GM12891 (cell line): ENCODE results near the gene AHCYL1.

Source experiments
- DNase-seq: peaks from one replicate; pipeline ENCODE4 v3.0.0; 2011; ENCODE audit warnings: low spot score; ENCODE audit not compliant: insufficient read length
- FAIRE-seq: peaks from 2 replicates; lab custom pipeline; 2011; peaks lifted over from hg19 to GRCh38; lab: Jason Lieb, UNC
- PAX5 ChIP-seq: IDR thresholded peaks from 2 replicates; pipeline ENCODE4 v1.6.1; 2011; ENCODE audit warnings: low read length, moderate library complexity, mild to moderate bottlenecking; ENCODE audit not compliant: insufficient read depth, severe bottlenecking
- POLR2A ChIP-seq: IDR thresholded peaks from 2 replicates; pipeline ENCODE4 v1.6.1; 2011; ENCODE audit warnings: low read depth, low read length, control low read depth
- POLR2AphosphoS5 ChIP-seq: IDR thresholded peaks from 2 replicates; pipeline ENCODE4 v1.6.1; 2011; ENCODE audit warnings: low read depth, low read length, control low read depth
- POU2F2 ChIP-seq: IDR thresholded peaks from 2 replicates; pipeline ENCODE4 v1.6.1; 2011; ENCODE audit warnings: low read depth, mild to moderate bottlenecking, control low read depth, low read length, moderate library complexity
- SPI1 ChIP-seq: IDR thresholded peaks from 2 replicates; pipeline ENCODE4 v1.6.1; 2011; ENCODE audit warnings: low read depth, low read length, control low read depth
- TAF1 ChIP-seq: IDR thresholded peaks from 2 replicates; pipeline ENCODE4 v1.6.1; 2011; ENCODE audit warnings: low read depth, low read length, control low read depth

Gene AHCYL1

GRCh38 chr1:110034040-110034450, 49.5 kb downstream of the AHCYL1 start:
- FAIRE-seq (no peak), DNase-seq (no peak)
- TF ChIP-seq TAF1, result no peak
- 0 out of 2 replicates have a peak, but pooled peaks have one; percentile 7 for TF ChIP-seq POLR2A

- TF ChIP-seq PAX5, result no peak
- TF ChIP-seq POU2F2, result peak; percentile 92
- peak; percentile 81 for TF ChIP-seq TAF1
- TF ChIP-seq POLR2A, result peak; percentile 30; the same call in 1 of the 2 replicates
- TF ChIP-seq SPI1, result no peak
- TF ChIP-seq POLR2AphosphoS5, result peak; percentile 70
- FAIRE-seq, result peak; percentile 82
- peak; percentile 74 for DNase-seq
Measured at GRCh38 chr1:110034451-110035235, 50.1 kb downstream of the AHCYL1 start, which contains the start of gene STRIP1. Gene STRIP1 (plus strand): TSS chr1:110034624. CDS start chr1:110034638, 14 bp downstream.

DNA sequence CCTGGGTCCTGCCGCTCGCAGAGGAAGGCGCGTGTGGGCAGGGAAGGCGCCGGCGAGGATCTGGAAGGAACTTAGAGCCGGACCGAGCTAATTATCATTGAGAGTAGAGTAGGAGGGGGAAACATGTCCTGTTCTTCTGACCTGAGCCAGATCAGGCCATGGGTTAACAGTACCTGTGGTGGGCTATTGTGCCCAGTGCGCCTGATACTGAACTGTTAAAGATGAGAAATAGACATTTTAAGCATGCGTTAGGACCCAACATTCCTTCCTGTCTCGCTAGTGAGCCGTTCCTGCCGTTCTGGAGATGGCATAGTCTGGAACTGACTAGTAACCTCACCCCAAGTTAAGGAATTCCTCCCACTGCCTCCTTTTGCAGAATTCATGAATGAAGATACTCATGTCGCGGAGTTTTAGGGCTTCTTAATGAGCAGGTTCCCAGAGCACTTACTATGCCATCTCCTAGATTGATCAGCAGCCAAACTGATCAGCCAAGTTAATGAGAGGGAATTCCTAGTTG, 50.7 kb downstream of the AHCYL1 start:
- no peak for TF ChIP-seq POLR2A
- no peak for TF ChIP-seq POLR2AphosphoS5
- no peak for TF ChIP-seq POU2F2
- TF ChIP-seq PAX5, result no peak
- no peak for TF ChIP-seq SPI1
- no peak for TF ChIP-seq TAF1
- DNase-seq (no peak), FAIRE-seq (peak; percentile 9)

- FAIRE-seq, result no peak
- no peak for DNase-seq
- TF ChIP-seq POLR2AphosphoS5 (no peak), POU2F2 (no peak), TAF1 (no peak), PAX5 (no peak), SPI1 (no peak), POLR2A (no peak)
Measured at GRCh38 chr1:110038271-110038670, 53.7 kb downstream of the AHCYL1 start.

- no peak for FAIRE-seq
- no peak for DNase-seq
Measured at GRCh38 chr1:110039641-110040040, 55.1 kb downstream of the AHCYL1 start.

GRCh38 chr1:110040548-110040947, 56.0 kb downstream of the AHCYL1 start:
- DNase-seq, result no peak
- FAIRE-seq, result no peak
- TF ChIP-seq POLR2AphosphoS5, result no peak
- no peak for TF ChIP-seq TAF1
- no peak for TF ChIP-seq SPI1
- TF ChIP-seq POLR2A, result no peak

More at GRCh38 chr1:110039641-110040040, 55.1 kb downstream of the AHCYL1 start:
- no peak for TF ChIP-seq PAX5

DNA sequence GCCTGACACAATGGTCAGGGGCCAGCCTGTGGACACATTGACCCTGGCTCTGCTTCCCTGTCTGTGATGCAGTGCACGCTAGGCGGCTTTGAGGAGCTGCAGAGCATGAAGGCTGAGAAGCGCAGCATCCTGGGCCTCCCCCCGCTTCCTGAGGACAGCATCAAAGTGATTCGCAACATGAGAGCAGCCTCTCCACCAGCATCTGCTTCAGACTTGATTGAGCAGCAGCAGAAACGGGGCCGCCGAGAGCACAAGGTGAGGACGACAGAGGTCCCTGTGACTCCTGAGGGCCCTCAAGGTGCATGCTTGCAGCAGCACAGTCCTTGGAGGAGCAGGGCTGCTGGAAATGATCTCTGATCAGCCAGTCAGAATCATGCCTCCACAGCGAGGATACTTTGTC, 58.5 kb downstream of the AHCYL1 start:
- TF ChIP-seq POLR2AphosphoS5 (no peak), POLR2A (no peak), SPI1 (no peak), TAF1 (no peak), PAX5 (no peak), POU2F2 (no peak)
- DNase-seq, result no peak

DNA sequence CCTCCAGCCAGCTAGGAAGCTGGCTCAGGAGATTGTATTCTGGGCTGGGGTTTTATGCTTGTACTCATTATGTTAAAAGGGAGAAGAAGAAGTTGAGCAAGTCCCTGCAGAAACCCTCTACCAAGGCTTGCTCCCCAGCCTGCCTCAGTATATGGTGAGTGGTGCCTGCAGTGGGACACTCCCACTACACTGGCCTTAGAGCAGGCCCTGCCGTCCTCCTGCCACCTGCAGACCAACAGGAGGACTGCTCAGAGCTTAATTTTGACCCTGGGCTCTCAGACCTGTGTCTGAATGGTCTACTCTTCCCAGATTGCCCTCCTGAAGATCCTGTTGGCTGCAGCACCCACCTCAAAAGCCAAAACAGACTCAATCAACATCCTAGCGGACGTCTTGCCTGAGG, 62.9 kb downstream of the AHCYL1 start:
- TF ChIP-seq PAX5, result no peak
- TF ChIP-seq TAF1, result no peak
- TF ChIP-seq POU2F2, result no peak
- TF ChIP-seq POLR2A, result no peak
- TF ChIP-seq POLR2AphosphoS5, result no peak
- FAIRE-seq, result no peak
- DNase-seq, result no peak

More for the DNA sequence above, 58.5 kb downstream of the AHCYL1 start:
- FAIRE-seq, result no peak

DNA sequence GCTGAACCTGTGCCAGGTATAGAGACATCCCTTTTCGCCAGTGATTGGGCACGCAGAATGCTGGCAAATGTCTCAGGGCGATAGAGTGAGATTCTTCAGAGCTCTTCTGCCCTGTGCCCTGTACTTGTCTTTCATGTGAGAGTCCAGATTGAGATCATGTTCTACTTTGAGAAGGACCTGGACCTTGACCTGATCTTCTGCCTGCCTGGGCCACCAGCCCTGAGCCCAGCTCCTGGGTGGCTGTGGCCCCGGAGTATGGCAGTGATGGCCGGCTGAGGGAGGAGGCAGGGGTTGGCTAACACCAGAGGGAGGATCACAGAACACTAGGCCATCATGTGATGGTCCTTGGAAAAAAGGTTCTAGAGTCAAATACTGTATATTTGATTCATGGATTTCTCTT, 63.7 kb downstream of the AHCYL1 start:
- TF ChIP-seq TAF1 (no peak), PAX5 (no peak), POU2F2 (no peak), SPI1 (no peak), POLR2A (no peak), POLR2AphosphoS5 (no peak)
- DNase-seq, result no peak
- no peak for FAIRE-seq

DNA sequence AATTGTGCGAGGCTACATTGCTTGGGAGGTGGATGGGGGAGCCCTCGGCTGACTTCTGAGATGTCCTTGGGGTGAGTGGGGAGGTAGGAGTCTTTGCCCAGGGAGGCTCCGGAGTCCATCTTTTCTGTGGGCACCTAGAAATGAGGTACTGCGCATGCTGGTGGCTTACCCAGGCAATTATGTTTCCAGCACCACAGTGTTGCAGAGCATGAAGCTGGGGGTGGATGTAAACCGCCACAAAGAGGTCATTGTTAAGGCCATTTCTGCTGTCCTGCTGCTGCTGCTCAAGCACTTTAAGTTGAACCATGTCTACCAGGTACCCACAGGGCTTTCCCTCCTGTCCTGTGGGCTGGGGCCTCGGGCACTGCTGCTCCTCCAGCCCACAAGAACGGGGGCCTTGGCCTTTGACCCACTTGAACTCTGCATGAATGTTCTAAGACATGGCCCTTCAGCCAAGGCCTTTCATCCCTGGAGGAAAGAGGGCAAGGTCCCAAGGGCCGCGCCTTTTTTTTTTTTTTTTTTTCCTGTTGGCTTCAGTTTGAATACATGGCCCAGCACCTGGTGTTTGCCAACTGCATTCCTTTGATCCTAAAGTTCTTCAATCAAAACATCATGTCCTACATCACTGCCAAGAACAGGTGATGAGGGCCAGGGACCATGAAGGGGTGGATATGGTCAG, 64.5 kb downstream of the AHCYL1 start:
- DNase-seq, result no peak
- no peak for FAIRE-seq

More for the DNA sequence above, 64.5 kb downstream of the AHCYL1 start:
- TF ChIP-seq POU2F2 (no peak), POLR2AphosphoS5 (no peak), PAX5 (no peak), POLR2A (no peak), SPI1 (no peak), TAF1 (no peak)
